ENCODE measurements around the gene TMTC1. TPM values are rescaled to one million over a fixed set of nuclear protein-coding genes. Genes with fewer than 3 reads are reported as not detected.

TMTC1 gene
- total and polyA plus RNA-seq, 9 of the 15 experiments (the other 6 are each of a cell fraction or from before 2014, with no cell fraction given): under 0.01 to 0.18 (median 0.06) TPM; not detected in 2

DNA sequence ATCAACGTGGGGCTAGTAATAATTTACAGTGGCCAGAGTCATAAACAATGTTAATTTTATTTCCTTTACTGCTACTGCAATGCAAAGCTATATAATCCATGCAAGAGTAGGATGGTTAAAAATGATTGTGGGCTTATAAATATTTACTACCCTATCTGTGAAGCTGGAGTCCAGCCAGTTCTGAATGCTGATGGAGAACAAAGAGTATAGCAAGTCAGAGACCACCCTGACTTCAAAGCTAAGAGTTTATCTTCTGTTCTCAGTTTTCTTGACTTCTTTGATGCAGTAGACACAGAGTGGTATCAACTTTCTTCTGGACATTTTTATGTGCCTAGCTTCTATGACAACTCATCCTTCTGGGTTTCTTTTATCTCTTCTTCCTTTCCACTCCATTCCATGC is 252.3 kb downstream of the TMTC1 start (continued):
- TF ChIP-seq, protein P1, sequence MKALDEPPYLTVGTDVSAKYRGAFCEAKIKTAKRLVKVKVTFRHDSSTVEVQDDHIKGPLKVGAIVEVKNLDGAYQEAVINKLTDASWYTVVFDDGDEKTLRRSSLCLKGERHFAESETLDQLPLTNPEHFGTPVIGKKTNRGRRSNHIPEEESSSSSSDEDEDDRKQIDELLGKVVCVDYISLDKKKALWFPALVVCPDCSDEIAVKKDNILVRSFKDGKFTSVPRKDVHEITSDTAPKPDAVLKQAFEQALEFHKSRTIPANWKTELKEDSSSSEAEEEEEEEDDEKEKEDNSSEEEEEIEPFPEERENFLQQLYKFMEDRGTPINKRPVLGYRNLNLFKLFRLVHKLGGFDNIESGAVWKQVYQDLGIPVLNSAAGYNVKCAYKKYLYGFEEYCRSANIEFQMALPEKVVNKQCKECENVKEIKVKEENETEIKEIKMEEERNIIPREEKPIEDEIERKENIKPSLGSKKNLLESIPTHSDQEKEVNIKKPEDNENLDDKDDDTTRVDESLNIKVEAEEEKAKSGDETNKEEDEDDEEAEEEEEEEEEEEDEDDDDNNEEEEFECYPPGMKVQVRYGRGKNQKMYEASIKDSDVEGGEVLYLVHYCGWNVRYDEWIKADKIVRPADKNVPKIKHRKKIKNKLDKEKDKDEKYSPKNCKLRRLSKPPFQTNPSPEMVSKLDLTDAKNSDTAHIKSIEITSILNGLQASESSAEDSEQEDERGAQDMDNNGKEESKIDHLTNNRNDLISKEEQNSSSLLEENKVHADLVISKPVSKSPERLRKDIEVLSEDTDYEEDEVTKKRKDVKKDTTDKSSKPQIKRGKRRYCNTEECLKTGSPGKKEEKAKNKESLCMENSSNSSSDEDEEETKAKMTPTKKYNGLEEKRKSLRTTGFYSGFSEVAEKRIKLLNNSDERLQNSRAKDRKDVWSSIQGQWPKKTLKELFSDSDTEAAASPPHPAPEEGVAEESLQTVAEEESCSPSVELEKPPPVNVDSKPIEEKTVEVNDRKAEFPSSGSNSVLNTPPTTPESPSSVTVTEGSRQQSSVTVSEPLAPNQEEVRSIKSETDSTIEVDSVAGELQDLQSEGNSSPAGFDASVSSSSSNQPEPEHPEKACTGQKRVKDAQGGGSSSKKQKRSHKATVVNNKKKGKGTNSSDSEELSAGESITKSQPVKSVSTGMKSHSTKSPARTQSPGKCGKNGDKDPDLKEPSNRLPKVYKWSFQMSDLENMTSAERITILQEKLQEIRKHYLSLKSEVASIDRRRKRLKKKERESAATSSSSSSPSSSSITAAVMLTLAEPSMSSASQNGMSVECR (CRISPR knock-in tag; IDR thresholded peaks at IDR 0.05): no peak
- TF ChIP-seq SREBF1 (IDR thresholded peaks at IDR 0.05; ENCODE audit: borderline replicate concordance, low read depth, low read length) (no peak), NR4A1 (CRISPR knock-in tag; IDR thresholded peaks at IDR 0.05) (no peak), NR4A1 (tag; IDR thresholded peaks at IDR 0.05) (no peak), RREB1 (CRISPR knock-in tag; IDR thresholded peaks at IDR 0.05) (no peak), HNRNPUL1 (IDR thresholded peaks at IDR 0.05; ENCODE audit: low read length) (no peak), RB1 (IDR thresholded peaks at IDR 0.05; ENCODE audit: low read depth) (no peak), ZNF707 (CRISPR knock-in tag; conservative IDR thresholded peaks at IDR 0.05) (no peak), ZSCAN29 (IDR thresholded peaks at IDR 0.05) (no peak), HDAC1 (IDR thresholded peaks at IDR 0.05) (no peak), ZBED1 (IDR thresholded peaks at IDR 0.05) (no peak)
- TF ChIP-seq, protein P2, sequence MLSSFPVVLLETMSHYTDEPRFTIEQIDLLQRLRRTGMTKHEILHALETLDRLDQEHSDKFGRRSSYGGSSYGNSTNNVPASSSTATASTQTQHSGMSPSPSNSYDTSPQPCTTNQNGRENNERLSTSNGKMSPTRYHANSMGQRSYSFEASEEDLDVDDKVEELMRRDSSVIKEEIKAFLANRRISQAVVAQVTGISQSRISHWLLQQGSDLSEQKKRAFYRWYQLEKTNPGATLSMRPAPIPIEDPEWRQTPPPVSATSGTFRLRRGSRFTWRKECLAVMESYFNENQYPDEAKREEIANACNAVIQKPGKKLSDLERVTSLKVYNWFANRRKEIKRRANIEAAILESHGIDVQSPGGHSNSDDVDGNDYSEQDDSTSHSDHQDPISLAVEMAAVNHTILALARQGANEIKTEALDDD (IDR thresholded peaks at IDR 0.05): no peak

Data from K562 (cell line).